PC-3 (cell line): ENCODE data around the gene GPD1L. TPM values are rescaled to one million over a fixed set of nuclear protein-coding genes. Genes with fewer than 3 reads are reported as not detected.

Source experiments
- ATAC-seq: fragments of 200-7000 bp; cut with Tn5 transposase; 2 replicates; pipeline ENCODE4 v1.9.1; 2020; ENCODE audit warnings: mild to moderate bottlenecking, moderate library complexity
- BruUV-seq: library from RNA; stranded (reverse); fragments of 400-500 nt; replicated peaks from 2 replicates; lab custom pipeline; 2021; lab: Mats Ljungman, UMichigan
- CTCF ChIA-PET: fragments of 300-600 bp; sonication (Branson Sonifier 250); formaldehyde crosslinking; loops from one replicate; lab custom pipeline; 2022; ENCODE audit warnings: antibody characterized with exemption; lab: Charles Lee
- POLR2A ChIA-PET: fragments of 300-600 bp; sonication (Branson Sonifier 250); formaldehyde crosslinking; loops from one replicate; lab custom pipeline; 2022; ENCODE audit warnings: antibody characterized with exemption; ENCODE audit not compliant: unreplicated experiment; lab: Charles Lee
- DNase-seq: peaks from one replicate; pipeline ENCODE4 v3.0.0-alpha.2; 2015
- H2AFZ ChIP-seq: fragments of 300-600 bp; sonication (generic); 2 replicates; pipeline ENCODE4 v1.6.0; 2016; ENCODE audit warnings: antibody characterized with exemption, low read length
- H3F3A ChIP-seq: fragments of 300-600 bp; sonication (generic); one replicate; pipeline ENCODE4 v1.6.0; 2017; ENCODE audit warnings: antibody characterized with exemption, low read length, control low read depth, mild to moderate bottlenecking; ENCODE audit not compliant: unreplicated experiment
- H3K27ac ChIP-seq: fragments of 300-600 bp; sonication (generic); 2 replicates; pipeline ENCODE4 v1.5.1; 2016; ENCODE audit warnings: mild to moderate bottlenecking, low read length
- H3K27me3 ChIP-seq: fragments of 300-600 bp; sonication (generic); 2 replicates; pipeline ENCODE4 v1.6.1; 2016; ENCODE audit warnings: low read length, mixed read lengths
- H3K36me3 ChIP-seq: fragments of 300-600 bp; sonication (generic); 2 replicates; pipeline ENCODE4 v1.6.1; 2016; ENCODE audit warnings: low read depth, mixed run types, low read length, mixed read lengths
- H3K4me1 ChIP-seq: fragments of 300-600 bp; sonication (generic); 2 replicates; pipeline ENCODE4 v1.5.1; 2016; ENCODE audit warnings: low read length; ENCODE audit not compliant: insufficient read depth
- H3K4me2 ChIP-seq: fragments of 300-600 bp; sonication (generic); 2 replicates; pipeline ENCODE4 v1.6.0; 2016; ENCODE audit warnings: low read length
- H3K4me3 ChIP-seq: fragments of 300-600 bp; sonication (generic); 2 replicates; pipeline ENCODE4 v1.5.1; 2016; ENCODE audit warnings: mild to moderate bottlenecking, low read length, mixed read lengths
- H3K79me2 ChIP-seq: fragments of 300-600 bp; sonication (generic); 2 replicates; pipeline ENCODE4 v1.6.1; 2017; ENCODE audit warnings: low read length, mixed read lengths
- H3K9ac ChIP-seq: fragments of 300-600 bp; sonication (generic); 2 replicates; pipeline ENCODE4 v1.6.0; 2016; ENCODE audit warnings: mild to moderate bottlenecking, low read length
- H3K9me2 ChIP-seq: fragments of 300-600 bp; sonication (generic); replicated peaks from 2 replicates; pipeline ENCODE4 v1.6.1; 2016; ENCODE audit warnings: mixed run types, low read length, mixed read lengths
- H3K9me3 ChIP-seq: fragments of 300-600 bp; sonication (generic); 2 replicates; pipeline ENCODE4 v1.6.1; 2016; ENCODE audit warnings: low read length, mixed read lengths
- H4K20me1 ChIP-seq: fragments of 300-600 bp; sonication (generic); 2 replicates; pipeline ENCODE4 v1.6.1; 2016; ENCODE audit warnings: low read length, mixed read lengths
- EZH2 ChIP-seq: fragments of 300-600 bp; sonication (generic); IDR thresholded peaks from one replicate; pipeline ENCODE4 v1.6.1; 2017; ENCODE audit warnings: antibody characterized with exemption, mild to moderate bottlenecking, low read length; ENCODE audit not compliant: unreplicated experiment
- EZH2phosphoT487 ChIP-seq: fragments of 300-600 bp; sonication (generic); IDR thresholded peaks from 2 replicates; pipeline ENCODE4 v1.6.1; 2018; ENCODE audit warnings: mild to moderate bottlenecking, antibody characterized with exemption, low read length, borderline replicate concordance
- intact Hi-C: fragments of 100-400 bp; cut with micrococcal nuclease; formaldehyde crosslinking; loops from 2 replicates; pipeline ENCODE4 v1.9.0; 2023
- total RNA-seq: library from RNA; depleted of rRNA; stranded (reverse); fragments of >200 nt; gene quantifications from 2 replicates; pipeline ENCODE4 v1.2.3, GENCODE V29; 2014
- TF ChIP-seq, protein P1 (sequence below): fragments of 300-600 bp; sonication (generic); conservative IDR thresholded peaks from 2 replicates; pipeline ENCODE4 v1.5.1; 2017; ENCODE audit warnings: antibody characterized with exemption, low read depth, mild to moderate bottlenecking, low read length

The GPD1L gene
- total RNA-seq, 1 experiment from 2014 or later, result 33.7 TPM

DNA sequence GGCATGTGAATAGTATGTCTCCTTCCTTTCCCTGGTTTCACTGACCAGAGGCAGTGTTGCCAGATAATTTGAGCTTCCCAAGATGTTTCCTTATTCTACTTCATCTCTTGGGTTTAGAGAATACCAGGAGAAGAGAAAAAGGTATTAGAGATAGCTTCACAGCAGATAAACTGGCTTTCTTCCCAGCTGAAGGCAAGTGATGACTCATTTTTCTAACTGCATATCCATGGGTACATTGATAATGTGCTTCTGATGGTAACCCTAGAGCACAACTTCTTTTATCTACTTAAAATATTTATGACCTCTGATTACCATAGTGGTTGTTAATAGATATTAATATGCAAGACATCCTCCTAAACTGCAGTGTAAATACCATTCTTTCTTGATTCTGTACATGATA lies 97.4 kb downstream of the GPD1L start:
- peak; percentile 57 for DNase-seq
- H3K4me3 ChIP-seq, result no peak overlapping the region
- peak; percentile 57 for ATAC-seq

DNA sequence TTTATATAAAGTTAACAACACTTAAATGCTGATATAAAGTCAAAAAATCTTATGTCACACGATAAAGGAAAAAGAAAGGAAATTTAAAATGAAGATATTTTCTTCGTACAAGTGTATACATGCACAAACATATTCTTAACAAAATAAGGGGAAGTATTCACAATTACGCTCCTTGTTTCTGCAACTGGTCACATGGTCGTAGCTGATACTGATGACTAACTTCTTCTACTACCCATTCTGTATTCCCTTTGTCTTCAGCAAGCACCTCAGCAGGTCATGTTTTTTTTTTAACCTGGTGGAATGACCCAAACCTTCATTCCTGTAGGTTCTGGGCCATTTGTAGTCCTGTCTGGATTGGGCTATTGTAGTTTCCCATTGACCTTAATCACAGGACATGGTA lies 102.0 kb downstream of the GPD1L start:
- POLR2A ChIA-PET, result no interaction called here
- H3K4me1 ChIP-seq, result no peaks in the 10 kb centered on the region
- no peaks in the 10 kb centered on the region for H3K9me2 ChIP-seq
- TF ChIP-seq EZH2 (no peak), EZH2phosphoT487 (no peak)
- TF ChIP-seq, protein P1, sequence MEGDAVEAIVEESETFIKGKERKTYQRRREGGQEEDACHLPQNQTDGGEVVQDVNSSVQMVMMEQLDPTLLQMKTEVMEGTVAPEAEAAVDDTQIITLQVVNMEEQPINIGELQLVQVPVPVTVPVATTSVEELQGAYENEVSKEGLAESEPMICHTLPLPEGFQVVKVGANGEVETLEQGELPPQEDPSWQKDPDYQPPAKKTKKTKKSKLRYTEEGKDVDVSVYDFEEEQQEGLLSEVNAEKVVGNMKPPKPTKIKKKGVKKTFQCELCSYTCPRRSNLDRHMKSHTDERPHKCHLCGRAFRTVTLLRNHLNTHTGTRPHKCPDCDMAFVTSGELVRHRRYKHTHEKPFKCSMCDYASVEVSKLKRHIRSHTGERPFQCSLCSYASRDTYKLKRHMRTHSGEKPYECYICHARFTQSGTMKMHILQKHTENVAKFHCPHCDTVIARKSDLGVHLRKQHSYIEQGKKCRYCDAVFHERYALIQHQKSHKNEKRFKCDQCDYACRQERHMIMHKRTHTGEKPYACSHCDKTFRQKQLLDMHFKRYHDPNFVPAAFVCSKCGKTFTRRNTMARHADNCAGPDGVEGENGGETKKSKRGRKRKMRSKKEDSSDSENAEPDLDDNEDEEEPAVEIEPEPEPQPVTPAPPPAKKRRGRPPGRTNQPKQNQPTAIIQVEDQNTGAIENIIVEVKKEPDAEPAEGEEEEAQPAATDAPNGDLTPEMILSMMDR, result no peak
- intact Hi-C loops, result no loop called here
- ATAC-seq (no peak), DNase-seq (no peak)
- H3K9me3 ChIP-seq, result no peaks in the 10 kb centered on the region
- H3K27me3 ChIP-seq, result no peaks in the 10 kb centered on the region
- no peaks in the 10 kb centered on the region for H4K20me1 ChIP-seq
- no peaks in the 10 kb centered on the region for H3F3A ChIP-seq
- CTCF ChIA-PET, result no interaction called here
- no peak overlapping the region for H3K9ac ChIP-seq
- H3K36me3 ChIP-seq, result no peaks in the 10 kb centered on the region
- H3K79me2 ChIP-seq, result no peaks in the 10 kb centered on the region
- no peak overlapping the region for H3K4me3 ChIP-seq
- H3K4me2 ChIP-seq, result no peak overlapping the region
- no peak overlapping the region for H2AFZ ChIP-seq
- H3K27ac ChIP-seq, result no peak overlapping the region
- BruUV-seq, result no TSS peak

More for the DNA sequence above, 97.4 kb downstream of the GPD1L start:
- H3K36me3 ChIP-seq, result no peaks in the 10 kb centered on the region
- H2AFZ ChIP-seq, result no peak overlapping the region
- CTCF ChIA-PET, result no interaction called here
- no peaks in the 10 kb centered on the region for H4K20me1 ChIP-seq
- no peaks in the 10 kb centered on the region for H3F3A ChIP-seq
- TF ChIP-seq, protein P1, result no peak
- TF ChIP-seq EZH2phosphoT487 (no peak), EZH2 (no peak)
- H3K9me2 ChIP-seq, result no peaks in the 10 kb centered on the region
- no peaks in the 10 kb centered on the region for H3K9me3 ChIP-seq
- no peak overlapping the region for H3K27ac ChIP-seq
- no peaks in the 10 kb centered on the region for H3K79me2 ChIP-seq
- H3K4me2 ChIP-seq, result no peak overlapping the region
- no peaks in the 10 kb centered on the region for H3K4me1 ChIP-seq
- POLR2A ChIA-PET, result no interaction called here
- no TSS peak for BruUV-seq
- intact Hi-C loops, result no loop called here
- no peak overlapping the region for H3K9ac ChIP-seq
- no peaks in the 10 kb centered on the region for H3K27me3 ChIP-seq

DNA sequence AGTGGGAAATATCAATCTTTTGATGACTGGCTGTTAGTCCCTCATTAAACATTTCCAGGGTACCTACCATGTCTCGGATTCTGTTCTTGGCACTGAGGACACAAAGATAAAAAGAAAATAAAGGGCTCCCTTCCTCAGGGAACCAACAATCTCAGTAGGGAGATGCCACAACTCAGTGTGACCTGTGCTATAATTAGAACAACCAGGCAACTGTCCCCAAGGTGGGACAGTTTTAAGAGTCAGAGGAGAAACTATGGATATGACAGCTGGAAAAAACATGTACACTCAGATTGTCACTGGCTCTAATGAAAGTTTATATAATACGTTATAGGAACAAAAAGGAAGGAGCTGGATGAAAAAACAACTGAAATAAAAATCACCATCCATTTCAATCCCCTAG lies 108.8 kb downstream of the GPD1L start:
- no peaks in the 10 kb centered on the region for H3K9me3 ChIP-seq
- no peaks in the 10 kb centered on the region for H3K36me3 ChIP-seq
- no peaks in the 10 kb centered on the region for H3K9me2 ChIP-seq
- no peaks in the 10 kb centered on the region for H3K4me1 ChIP-seq
- H3K79me2 ChIP-seq, result no peaks in the 10 kb centered on the region
- no peak overlapping the region for H3K4me2 ChIP-seq
- H3K27me3 ChIP-seq, result no peaks in the 10 kb centered on the region
- BruUV-seq, result no TSS peak
- POLR2A ChIA-PET, result no interaction called here
- no peaks in the 10 kb centered on the region for H3F3A ChIP-seq
- intact Hi-C loops, result no loop called here
- TF ChIP-seq EZH2phosphoT487 (no peak), EZH2 (no peak)
- TF ChIP-seq, protein P1, result no peak
- no peak overlapping the region for H3K4me3 ChIP-seq
- H2AFZ ChIP-seq, result no peak overlapping the region
- no peak overlapping the region for H3K27ac ChIP-seq
- no peaks in the 10 kb centered on the region for H4K20me1 ChIP-seq
- ATAC-seq (no peak), DNase-seq (no peak)
- no peak overlapping the region for H3K9ac ChIP-seq
- CTCF ChIA-PET, result no interaction called here
